Mucosa of descending colon (tissue), 3 donors: ENCODE results near the gene CLCN4. TPM values are rescaled to one million over a fixed set of nuclear protein-coding genes. Genes with fewer than 3 reads are reported as not detected.

Experiments
- ATAC-seq: fragments of 200-7000 bp; cut with Tn5 transposase; one replicate; pipeline ENCODE4 v1.9.1; 2020; ENCODE audit warnings: mild to moderate bottlenecking, moderate library complexity
- DNase-seq, 3 donors: peaks; one replicate each; pipeline ENCODE4 v3.0.0-alpha.2; 2020
- H3K36me3 ChIP-seq: fragments of 200-600 bp; one replicate; pipeline ENCODE4 v1.8.0; 2021; ENCODE audit warnings: low read depth, mild to moderate bottlenecking
- H3K4me1 ChIP-seq: fragments of 200-600 bp; one replicate; pipeline ENCODE4 v1.8.0; 2021; ENCODE audit warnings: low read depth, mild to moderate bottlenecking
- H3K4me3 ChIP-seq: fragments of 200-600 bp; one replicate; pipeline ENCODE4 v1.8.0; 2021; ENCODE audit warnings: mild to moderate bottlenecking
- H3K9me3 ChIP-seq: fragments of 200-600 bp; one replicate; pipeline ENCODE4 v1.8.0; 2021; ENCODE audit warnings: mild to moderate bottlenecking
- CTCF ChIP-seq: fragments of 200-600 bp; IDR thresholded peaks from one replicate; pipeline ENCODE4 v1.8.0; 2022; ENCODE audit warnings: antibody characterized with exemption, mild to moderate bottlenecking
- intact Hi-C, 2 donors: fragments of 100-400 bp; cut with DNase I in 1 of 2; cut with micrococcal nuclease in 1 of 2; formaldehyde crosslinking; loops; one replicate each; pipeline versions ENCODE4 v1.11.0 to v1.11.1; 2022; cut with DNase I, micrococcal nuclease
- total RNA-seq, 3 donors: library from RNA; stranded (reverse); fragmentation: NEBNext Ultra II Directional in 2 of 3; extraction: Animal tissue kit (Norgen Biotek cat#: 25700) in 2 of 3; gene quantifications; one replicate each; pipeline versions ENCODE4 v1.2.1 to v1.2.4, GENCODE V29; 2021 to 2023
- donor health status: DM: no; HTN: no; CAD: no; lungs with moderate emphysema.
- donor health status: DM: no; HTN: no; CAD: no.
- donor health status: DM: no; HTN: yes; CAD: no.

Gene CLCN4
- total RNA-seq, 3 donors from 2014 or later: 0.26 to 1.8 (median 1.7) TPM

GRCh38 chrX:10175319-10175871 is 18.6 kb downstream of the CLCN4 start:
- ATAC-seq: no peak
- Histone ChIP-seq H3K4me1 (no peaks in the 10 kb centered on the region), H3K4me3 (no peak overlapping the region), H3K36me3 (no peaks in the 10 kb centered on the region), H3K9me3 (no peaks in the 10 kb centered on the region)
- DNase-seq: no peak
- intact Hi-C loops: no loop called here
- no peak for TF ChIP-seq CTCF

GRCh38 chrX:10176121-10177003 is 19.6 kb downstream of the CLCN4 start:
- Histone ChIP-seq H3K4me3 (no peak overlapping the region), H3K9me3 (no peaks in the 10 kb centered on the region), H3K36me3 (no peaks in the 10 kb centered on the region), H3K4me1 (no peaks in the 10 kb centered on the region)
- ATAC-seq (peak; percentile 77), DNase-seq (peak in 1 of 3 donors; percentile 14)
- intact Hi-C loops: no loop called here
- no peak for TF ChIP-seq CTCF

- TF ChIP-seq CTCF: no peak
- ATAC-seq (no peak), DNase-seq (no peak)
- H3K36me3 ChIP-seq: no peaks in the 10 kb centered on the region
- H3K9me3 ChIP-seq: no peaks in the 10 kb centered on the region
- no peaks in the 10 kb centered on the region for H3K4me1 ChIP-seq
- intact Hi-C loops: no loop called here
- no peak overlapping the region for H3K4me3 ChIP-seq
Observed at GRCh38 chrX:10177004-10177396, 20.2 kb downstream of the CLCN4 start.

GRCh38 chrX:10177601-10178000 is 20.8 kb downstream of the CLCN4 start:
- H3K9me3 ChIP-seq: no peaks in the 10 kb centered on the region
- DNase-seq (no peak), ATAC-seq (no peak)
- no peak for TF ChIP-seq CTCF
- intact Hi-C loops: no loop called here
- H3K4me3 ChIP-seq: no peak overlapping the region
- H3K36me3 ChIP-seq: no peaks in the 10 kb centered on the region
- no peaks in the 10 kb centered on the region for H3K4me1 ChIP-seq

- DNase-seq: no peak
- no peak for TF ChIP-seq CTCF
- Histone ChIP-seq H3K36me3 (no peaks in the 10 kb centered on the region), H3K4me1 (no peaks in the 10 kb centered on the region), H3K4me3 (no peak overlapping the region), H3K9me3 (no peaks in the 10 kb centered on the region)
- ATAC-seq: no peak
- intact Hi-C loops: no loop called here
Observed at GRCh38 chrX:10178866-10179463, 22.2 kb downstream of the CLCN4 start.
